COLO829 (cell line): ENCODE measurements around the gene NOP53.

Experiments
- DNase-seq: peaks from one replicate; pipeline ENCODE4 v3.0.0; 2012; ENCODE audit warnings: low spot score

Gene NOP53

DNA sequence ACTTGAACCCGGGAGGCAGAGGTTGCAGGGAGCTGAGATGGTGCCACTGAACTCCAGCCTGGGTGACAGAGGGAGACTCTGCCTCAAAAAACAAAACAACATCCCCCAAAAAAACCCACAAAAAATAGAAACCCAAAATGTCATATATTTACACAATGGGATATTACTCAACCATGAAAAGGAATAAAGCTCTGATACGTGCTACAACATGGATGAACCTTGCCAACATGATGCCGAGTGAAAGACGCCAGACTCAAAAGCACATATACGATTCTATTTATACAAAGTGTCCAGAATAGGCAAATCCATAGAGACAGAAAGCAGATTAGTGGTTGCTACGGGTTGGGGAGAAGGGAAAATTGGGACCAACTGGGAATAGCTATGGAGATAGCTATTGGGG, 61.1 kb downstream of the NOP53 start:
- DNase-seq = no peak
